Measurements from ENCODE around the gene TBC1D12.

DNA sequence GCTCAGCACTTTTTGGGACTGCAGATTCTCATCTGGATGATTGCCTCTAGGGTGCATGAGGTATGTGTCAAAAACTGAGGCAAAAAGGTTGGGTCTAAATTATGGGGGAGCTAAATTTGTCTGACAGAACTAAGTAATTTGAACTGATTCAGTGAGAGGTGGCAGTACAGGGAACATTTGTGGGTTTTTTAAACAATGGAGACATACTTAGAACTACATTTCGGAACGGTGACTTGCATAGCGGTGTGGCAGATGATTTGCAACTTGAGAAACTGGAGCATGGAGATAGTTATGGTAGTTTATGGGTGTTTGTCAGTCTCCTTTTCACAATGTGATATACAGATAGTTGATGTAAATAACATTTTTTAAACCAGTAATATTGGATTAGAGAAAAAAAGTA lies 14.6 kb downstream of the TBC1D12 start:
- TF ChIP-seq, protein P1, sequence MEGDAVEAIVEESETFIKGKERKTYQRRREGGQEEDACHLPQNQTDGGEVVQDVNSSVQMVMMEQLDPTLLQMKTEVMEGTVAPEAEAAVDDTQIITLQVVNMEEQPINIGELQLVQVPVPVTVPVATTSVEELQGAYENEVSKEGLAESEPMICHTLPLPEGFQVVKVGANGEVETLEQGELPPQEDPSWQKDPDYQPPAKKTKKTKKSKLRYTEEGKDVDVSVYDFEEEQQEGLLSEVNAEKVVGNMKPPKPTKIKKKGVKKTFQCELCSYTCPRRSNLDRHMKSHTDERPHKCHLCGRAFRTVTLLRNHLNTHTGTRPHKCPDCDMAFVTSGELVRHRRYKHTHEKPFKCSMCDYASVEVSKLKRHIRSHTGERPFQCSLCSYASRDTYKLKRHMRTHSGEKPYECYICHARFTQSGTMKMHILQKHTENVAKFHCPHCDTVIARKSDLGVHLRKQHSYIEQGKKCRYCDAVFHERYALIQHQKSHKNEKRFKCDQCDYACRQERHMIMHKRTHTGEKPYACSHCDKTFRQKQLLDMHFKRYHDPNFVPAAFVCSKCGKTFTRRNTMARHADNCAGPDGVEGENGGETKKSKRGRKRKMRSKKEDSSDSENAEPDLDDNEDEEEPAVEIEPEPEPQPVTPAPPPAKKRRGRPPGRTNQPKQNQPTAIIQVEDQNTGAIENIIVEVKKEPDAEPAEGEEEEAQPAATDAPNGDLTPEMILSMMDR (conservative IDR thresholded peaks at IDR 0.05; ENCODE audit: low read length): no peak
- no peak for TF ChIP-seq EZH2phosphoT487 (IDR thresholded peaks at IDR 0.05; ENCODE audit: borderline replicate concordance, low read depth, low read length)

Measured in OCI-LY7 (cell line).